ENCODE data around the gene SRGN.

Gene SRGN

GRCh38 chr10:69061305-69062161 is 26.4 kb upstream of the SRGN start:
- DNase-seq (ENCODE audit: low read depth, low spot score), result no peak

- no peak for DNase-seq (ENCODE audit: low read depth, low spot score)
Observed at GRCh38 chr10:69062901-69063300, 25.0 kb upstream of the SRGN start.

GRCh38 chr10:69064762-69065328 is 23.1 kb upstream of the SRGN start:
- DNase-seq (ENCODE audit: low read depth, low spot score), result no peak

GRCh38 chr10:69065406-69066361 is 22.2 kb upstream of the SRGN start:
- no peak for DNase-seq (ENCODE audit: low read depth, low spot score)

GRCh38 chr10:69067189-69067588 is 20.7 kb upstream of the SRGN start:
- DNase-seq (ENCODE audit: low read depth, low spot score), result no peak

GRCh38 chr10:69068549-69068948 is 19.4 kb upstream of the SRGN start:
- no peak for DNase-seq (ENCODE audit: low read depth, low spot score)

GRCh38 chr10:69069090-69070042 is 18.5 kb upstream of the SRGN start:
- no peak for DNase-seq (ENCODE audit: low read depth, low spot score)

DNA sequence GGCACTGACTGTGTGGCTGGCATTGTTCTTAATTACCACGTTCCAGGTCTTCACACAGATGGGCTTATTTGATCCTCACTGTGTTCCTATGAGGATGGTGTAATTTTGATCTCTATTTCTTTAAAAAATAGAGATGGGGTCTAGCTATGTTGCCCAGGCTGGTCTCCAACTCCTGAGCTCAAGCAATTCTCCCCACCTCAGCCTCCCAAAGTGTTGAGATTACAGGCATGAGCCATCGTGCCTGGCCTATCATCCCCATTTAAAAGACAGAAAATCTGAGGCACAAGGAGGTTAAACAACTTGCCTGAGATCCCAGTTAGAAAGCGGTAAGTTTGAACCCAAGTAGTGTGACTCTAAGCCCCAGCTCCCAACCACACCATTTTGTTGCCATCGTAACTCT is 17.0 kb upstream of the SRGN start:
- DNase-seq (ENCODE audit: low read depth, low spot score), result no peak

DNA sequence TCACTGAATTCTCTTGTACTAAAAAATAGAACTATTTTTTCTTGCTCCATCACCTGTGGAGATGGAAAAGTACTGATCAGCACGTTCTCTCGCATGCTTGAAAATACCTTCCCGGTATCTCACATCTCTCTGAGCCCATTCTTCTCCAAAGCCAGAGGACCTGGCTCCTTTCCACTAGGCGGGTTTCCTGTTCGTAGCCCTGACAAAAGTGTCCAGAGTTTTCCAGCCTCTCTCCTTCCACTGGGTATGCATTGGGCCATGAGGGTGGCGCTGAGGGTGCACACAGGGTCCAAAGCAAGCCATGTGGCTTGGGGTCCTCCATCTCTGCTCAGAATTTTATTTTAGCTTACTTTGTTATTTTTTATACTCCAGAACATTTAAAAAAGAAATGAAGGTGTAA is 16.3 kb upstream of the SRGN start:
- DNase-seq (ENCODE audit: low read depth, low spot score), result no peak

- no peak for DNase-seq (ENCODE audit: low read depth, low spot score)
Observed at GRCh38 chr10:69073026-69073425, 14.9 kb upstream of the SRGN start.

DNA sequence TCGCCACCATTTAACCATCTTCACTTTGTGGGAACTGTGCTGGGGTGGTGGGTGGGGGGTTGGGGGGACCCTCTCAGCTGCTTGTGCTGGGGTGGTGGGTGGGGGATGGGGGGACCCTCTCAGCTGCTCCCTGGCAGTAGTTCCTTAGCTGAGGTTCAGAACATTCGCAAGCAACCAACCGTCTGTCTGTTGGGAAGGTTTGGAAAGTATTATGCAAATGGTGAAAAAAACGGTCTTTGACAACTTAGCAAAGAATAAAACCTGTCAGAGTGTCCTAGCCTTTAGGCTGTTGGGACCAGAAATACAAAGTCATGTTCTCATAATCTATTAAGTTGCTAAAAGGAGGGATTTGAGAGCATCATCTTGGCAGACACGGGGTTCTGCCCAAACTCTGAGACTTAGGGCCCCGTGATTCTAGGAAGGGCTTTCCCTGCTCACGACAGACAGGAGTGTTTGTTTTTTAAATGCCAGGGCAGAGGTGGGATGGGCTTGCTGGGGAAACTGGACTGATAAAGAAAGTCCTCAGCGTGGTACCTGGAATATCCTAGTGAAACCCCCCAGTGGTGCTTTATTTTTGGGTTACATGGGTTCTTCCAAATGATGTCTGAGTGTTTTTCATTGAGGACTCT is 14.1 kb upstream of the SRGN start:
- DNase-seq (ENCODE audit: low read depth, low spot score), result no peak

DNA sequence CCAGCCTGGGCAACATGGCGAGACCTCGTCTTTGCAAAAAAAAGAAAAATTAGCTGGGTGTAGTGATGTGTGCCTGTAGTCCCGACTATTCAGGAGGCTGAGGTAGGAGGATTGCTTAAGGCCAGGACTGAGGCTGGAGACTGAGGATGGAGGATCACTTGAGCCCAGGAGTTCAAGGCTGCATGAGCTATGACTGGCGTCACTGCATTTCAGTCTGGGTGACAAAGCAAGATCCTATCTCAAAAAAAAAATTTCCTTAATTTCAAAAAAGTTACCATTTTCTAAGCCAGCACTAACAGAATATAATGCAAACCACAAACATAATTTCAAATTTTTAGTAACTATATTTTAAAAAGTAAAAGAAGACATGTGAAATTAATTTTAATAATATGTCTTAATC is 13.4 kb upstream of the SRGN start:
- DNase-seq (ENCODE audit: low read depth, low spot score), result no peak

- no peak for DNase-seq (ENCODE audit: low read depth, low spot score)
Observed at GRCh38 chr10:69075431-69075830, 12.5 kb upstream of the SRGN start.

GRCh38 chr10:69078311-69078710 is 9.6 kb upstream of the SRGN start:
- no peak for DNase-seq (ENCODE audit: low read depth, low spot score)

DNA sequence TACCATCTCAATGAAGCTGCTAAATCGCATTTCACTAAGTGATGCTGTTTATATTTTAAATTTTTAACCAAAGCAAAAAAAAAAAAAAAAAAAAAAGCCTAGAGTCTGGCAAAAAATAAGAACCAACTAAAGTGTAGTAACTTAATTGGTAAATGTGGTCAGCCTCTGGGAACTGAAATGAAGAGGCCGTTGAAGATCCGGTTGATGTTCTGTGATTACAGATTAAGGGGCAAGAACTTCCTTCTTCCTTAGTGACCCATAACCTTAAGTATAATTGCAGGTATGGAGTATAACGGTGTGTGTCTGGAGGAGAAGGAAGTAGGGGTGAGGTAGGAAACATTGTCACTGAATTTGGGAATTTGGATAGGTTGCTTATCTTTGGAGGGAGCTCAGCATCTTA is 7.7 kb upstream of the SRGN start:
- no peak for DNase-seq (ENCODE audit: low read depth, low spot score)

GRCh38 chr10:69086001-69086509 is 1.8 kb upstream of the SRGN start:
- no peak for DNase-seq (ENCODE audit: low read depth, low spot score)

GRCh38 chr10:69088471-69088769 is 517 bp downstream of the SRGN start:
- DNase-seq (ENCODE audit: low read depth, low spot score), result no peak

GRCh38 chr10:69088801-69089501 is 1.0 kb downstream of the SRGN start:
- DNase-seq (ENCODE audit: low read depth, low spot score), result no peak

- no peak for DNase-seq (ENCODE audit: low read depth, low spot score)
Observed at GRCh38 chr10:69089638-69090599, 2.0 kb downstream of the SRGN start.
